Loucy (cell line): ENCODE data around the gene DNAAF8.

Experiments
- H2AFZ ChIP-seq: fragments of 200-600 bp; sonication (generic); 2 replicates; pipeline ENCODE4 v1.6.0; 2016; ENCODE audit warnings: antibody characterized with exemption, mild to moderate bottlenecking, low read length, moderate library complexity
- H3F3A ChIP-seq: fragments of 200-600 bp; 2 replicates; pipeline ENCODE4 v1.6.0; 2016; ENCODE audit warnings: antibody characterized with exemption, low read depth, mild to moderate bottlenecking
- H3K27me3 ChIP-seq: fragments of 200-600 bp; sonication (generic); 2 replicates; pipeline ENCODE4 v1.6.1; 2014; ENCODE audit warnings: low read length, mild to moderate bottlenecking; ENCODE audit not compliant: insufficient read depth, poor library complexity, severe bottlenecking
- H3K36me3 ChIP-seq: fragments of 200-600 bp; sonication (generic); 2 replicates; pipeline ENCODE4 v1.6.1; 2016; ENCODE audit warnings: low read length; ENCODE audit not compliant: insufficient read depth
- H3K4me1 ChIP-seq: fragments of 200-600 bp; sonication (generic); 2 replicates; pipeline ENCODE4 v1.5.1; 2014; ENCODE audit warnings: low read length, mild to moderate bottlenecking; ENCODE audit not compliant: insufficient read depth, poor library complexity, severe bottlenecking
- H3K4me2 ChIP-seq: fragments of 200-600 bp; sonication (generic); 2 replicates; pipeline ENCODE4 v1.6.0; 2014; ENCODE audit warnings: antibody characterized with exemption, low read length, low read depth, mild to moderate bottlenecking; ENCODE audit not compliant: poor library complexity, severe bottlenecking
- H3K4me3 ChIP-seq: fragments of 200-600 bp; sonication (generic); 2 replicates; pipeline ENCODE4 v1.5.1; 2014; ENCODE audit warnings: low read length, mild to moderate bottlenecking, mixed read lengths; ENCODE audit not compliant: poor library complexity, severe bottlenecking
- H3K79me2 ChIP-seq: fragments of 200-600 bp; sonication (generic); 2 replicates; pipeline ENCODE4 v1.6.1; 2014; ENCODE audit warnings: low read length; ENCODE audit not compliant: insufficient read depth
- H3K9ac ChIP-seq: fragments of 200-600 bp; sonication (generic); 2 replicates; pipeline ENCODE4 v1.6.0; 2014; ENCODE audit warnings: mild to moderate bottlenecking, low read depth, low read length, moderate library complexity; ENCODE audit not compliant: poor library complexity, severe bottlenecking
- H3K9me2 ChIP-seq: fragments of 200-600 bp; sonication (generic); replicated peaks from 2 replicates; pipeline ENCODE4 v1.6.1; 2016; ENCODE audit warnings: low read depth, low read length, mixed read lengths
- H3K9me3 ChIP-seq: fragments of 200-600 bp; sonication (generic); 2 replicates; pipeline ENCODE4 v1.6.1; 2014; ENCODE audit warnings: mild to moderate bottlenecking, antibody characterized with exemption, low read length, low read depth; ENCODE audit not compliant: insufficient read depth
- H4K20me1 ChIP-seq: fragments of 200-600 bp; sonication (generic); 2 replicates; pipeline ENCODE4 v1.6.0; 2014; ENCODE audit warnings: antibody characterized with exemption, low read length, mild to moderate bottlenecking; ENCODE audit not compliant: insufficient read depth, poor library complexity, severe bottlenecking
- CTCF ChIP-seq: fragments of 200-600 bp; sonication (generic); conservative IDR thresholded peaks from 2 replicates; pipeline ENCODE4 v1.5.1; 2014; ENCODE audit warnings: mild to moderate bottlenecking, antibody characterized with exemption, low read length
- EZH2phosphoT487 ChIP-seq: fragments of 200-600 bp; IDR thresholded peaks from 2 replicates; pipeline ENCODE4 v1.6.1; 2018; ENCODE audit warnings: antibody characterized with exemption, mild to moderate bottlenecking, moderate library complexity, borderline replicate concordance

Gene DNAAF8

GRCh38 chr16:4718466-4718865 is 15.9 kb upstream of the DNAAF8 start:
- no peaks in the 10 kb centered on the region for H3K36me3 ChIP-seq
- no peak overlapping the region for H2AFZ ChIP-seq
- H3K9ac ChIP-seq: no peak overlapping the region
- H4K20me1 ChIP-seq: no peaks in the 10 kb centered on the region
- H3K4me1 ChIP-seq: no peaks in the 10 kb centered on the region
- TF ChIP-seq EZH2phosphoT487 (no peak), CTCF (no peak)
- no peaks in the 10 kb centered on the region for H3F3A ChIP-seq
- no peak overlapping the region for H3K4me3 ChIP-seq
- no peaks in the 10 kb centered on the region for H3K9me2 ChIP-seq
- no peaks in the 10 kb centered on the region for H3K9me3 ChIP-seq
- H3K79me2 ChIP-seq: no peaks in the 10 kb centered on the region
- no peak overlapping the region for H3K4me2 ChIP-seq
- no peaks in the 10 kb centered on the region for H3K27me3 ChIP-seq

- Histone ChIP-seq H3F3A (no peaks in the 10 kb centered on the region), H4K20me1 (no peaks in the 10 kb centered on the region), H3K9me2 (no peaks in the 10 kb centered on the region), H3K9ac (no peak overlapping the region), H3K4me1 (no peaks in the 10 kb centered on the region), H3K9me3 (no peaks in the 10 kb centered on the region), H3K79me2 (no peaks in the 10 kb centered on the region), H3K27me3 (no peaks in the 10 kb centered on the region), H3K36me3 (no peaks in the 10 kb centered on the region), H3K4me2 (no peak overlapping the region), H2AFZ (no peak overlapping the region), H3K4me3 (no peak overlapping the region)
- TF ChIP-seq CTCF (no peak), EZH2phosphoT487 (no peak)
Measured at GRCh38 chr16:4723071-4723767, 11.1 kb upstream of the DNAAF8 start.

- Histone ChIP-seq H3K4me2 (no peak overlapping the region), H3K9ac (no peak overlapping the region), H3K9me3 (no peaks in the 10 kb centered on the region), H3K9me2 (no peaks in the 10 kb centered on the region), H3K27me3 (no peaks in the 10 kb centered on the region), H2AFZ (no peak overlapping the region), H3K36me3 (no peaks in the 10 kb centered on the region), H3K4me1 (no peaks in the 10 kb centered on the region), H3K79me2 (no peaks in the 10 kb centered on the region), H4K20me1 (no peaks in the 10 kb centered on the region), H3F3A (no peaks in the 10 kb centered on the region), H3K4me3 (no peak overlapping the region)
- TF ChIP-seq CTCF (no peak), EZH2phosphoT487 (no peak)
Measured at GRCh38 chr16:4724661-4725270, 9.6 kb upstream of the DNAAF8 start.
